ENCODE data around the gene VASH1. TPM values are rescaled to one million over a fixed set of nuclear protein-coding genes. Genes with fewer than 3 reads are reported as not detected.

The VASH1 gene
- total RNA-seq, result 10 to 100 TPM in 2 of 4 donors, 1 to 10 TPM in 2; 4.3 to 12.8 (median 9.9) TPM

- Histone ChIP-seq H3K4me1 (peaks cover 0 to 49% (median 12%) of the 10 kb centered on the region in 3 donors), H3K27ac (peak within 1 kb of the TSS in 3 of 4 donors; percentile 81 to 85 (median 84)), H3K36me3 (no peaks in the 10 kb centered on the region), H3K27me3 (no peaks in the 10 kb centered on the region), H3K4me3 (peak within 1 kb of the TSS; percentile 48 to 93), H3K9me3 (no peaks in the 10 kb centered on the region)
- peak; percentile 86 for ATAC-seq
- 0% methylated on average over 4 of the region's 96 CpGs; no CpG with 5 or more reads in 1 of the 2 donors for WGBS, 2 donors (ENCODE audit: low coverage in 1 of 2)
- TF ChIP-seq EP300 (IDR thresholded peaks at IDR 0.05) (no peak), POLR2AphosphoS5 (IDR thresholded peaks at IDR 0.05) (no peak), POLR2A (IDR thresholded peaks at IDR 0.05) (peak; percentile 36 to 38)
- TF ChIP-seq, protein P1, sequence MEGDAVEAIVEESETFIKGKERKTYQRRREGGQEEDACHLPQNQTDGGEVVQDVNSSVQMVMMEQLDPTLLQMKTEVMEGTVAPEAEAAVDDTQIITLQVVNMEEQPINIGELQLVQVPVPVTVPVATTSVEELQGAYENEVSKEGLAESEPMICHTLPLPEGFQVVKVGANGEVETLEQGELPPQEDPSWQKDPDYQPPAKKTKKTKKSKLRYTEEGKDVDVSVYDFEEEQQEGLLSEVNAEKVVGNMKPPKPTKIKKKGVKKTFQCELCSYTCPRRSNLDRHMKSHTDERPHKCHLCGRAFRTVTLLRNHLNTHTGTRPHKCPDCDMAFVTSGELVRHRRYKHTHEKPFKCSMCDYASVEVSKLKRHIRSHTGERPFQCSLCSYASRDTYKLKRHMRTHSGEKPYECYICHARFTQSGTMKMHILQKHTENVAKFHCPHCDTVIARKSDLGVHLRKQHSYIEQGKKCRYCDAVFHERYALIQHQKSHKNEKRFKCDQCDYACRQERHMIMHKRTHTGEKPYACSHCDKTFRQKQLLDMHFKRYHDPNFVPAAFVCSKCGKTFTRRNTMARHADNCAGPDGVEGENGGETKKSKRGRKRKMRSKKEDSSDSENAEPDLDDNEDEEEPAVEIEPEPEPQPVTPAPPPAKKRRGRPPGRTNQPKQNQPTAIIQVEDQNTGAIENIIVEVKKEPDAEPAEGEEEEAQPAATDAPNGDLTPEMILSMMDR (IDR thresholded peaks at IDR 0.05), result peak in 1 of 4 experiments; percentile 9
Observed at GRCh38 chr14:76761136-76761959, at the start of gene VASH1. Gene VASH1, plus strand, starts transcription at chr14:76761468. Its CDS starts 1,354 bp downstream, at chr14:76762822.

DNA sequence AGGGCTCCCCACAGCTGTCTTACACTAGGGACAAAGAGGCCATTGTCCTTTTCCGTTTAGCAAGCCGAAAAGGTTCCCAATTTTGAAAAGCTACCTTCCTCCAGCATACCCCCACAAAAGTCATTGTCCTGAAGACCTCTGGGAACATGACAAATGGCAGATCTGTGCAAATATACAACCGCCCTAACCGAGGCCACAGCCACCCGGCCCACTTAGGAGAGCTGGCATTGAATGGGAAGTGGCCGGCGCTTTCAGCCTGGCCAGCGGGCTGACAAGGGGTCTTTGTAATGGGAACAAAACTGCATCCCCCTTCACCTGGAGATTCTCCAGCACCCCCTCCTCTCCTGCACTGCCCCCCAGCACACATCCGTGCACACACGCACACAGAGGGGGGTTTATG is 48.1 kb upstream of the VASH1 start:
- WGBS, 2 donors (ENCODE audit: low coverage in 1 of 2), result 74% methylated on average over 10 of the region's 10 CpGs; no CpG with 5 or more reads in 1 of the 2 donors
- H3K27ac ChIP-seq, result no peak overlapping the region
- peaks cover 0 to 19% (median 4%) of the 10 kb centered on the region in 3 donors for H3K4me1 ChIP-seq
- TF ChIP-seq POLR2A (IDR thresholded peaks at IDR 0.05) (no peak), EP300 (IDR thresholded peaks at IDR 0.05) (no peak), POLR2AphosphoS5 (IDR thresholded peaks at IDR 0.05) (no peak)
- TF ChIP-seq, protein P1 (IDR thresholded peaks at IDR 0.05), result no peak
- no peak for ATAC-seq
- no peaks in the 10 kb centered on the region for H3K36me3 ChIP-seq
- peaks cover 13% of the 10 kb centered on the region for H3K27me3 ChIP-seq
- H3K9me3 ChIP-seq, result no peaks in the 10 kb centered on the region
- H3K4me3 ChIP-seq, result no peak overlapping the region

- Histone ChIP-seq H3K27ac (peak overlapping the region in 1 of 4 donors; percentile 61), H3K36me3 (no peaks in the 10 kb centered on the region), H3K4me1 (peaks cover 0 to 19% (median 4%) of the 10 kb centered on the region in 3 donors), H3K4me3 (no peak overlapping the region), H3K9me3 (no peaks in the 10 kb centered on the region), H3K27me3 (peaks cover 13% of the 10 kb centered on the region)
- TF ChIP-seq EP300 (IDR thresholded peaks at IDR 0.05) (no peak), POLR2A (IDR thresholded peaks at IDR 0.05) (no peak), POLR2AphosphoS5 (IDR thresholded peaks at IDR 0.05) (no peak)
- TF ChIP-seq, protein P1 (IDR thresholded peaks at IDR 0.05), result no peak
- ATAC-seq, result no peak
- WGBS, 2 donors (ENCODE audit: low coverage in 1 of 2), result 60 to 63% methylated on average over 1 of the region's 5 CpGs
Observed at GRCh38 chr14:76714470-76714869, 46.8 kb upstream of the VASH1 start.

DNA sequence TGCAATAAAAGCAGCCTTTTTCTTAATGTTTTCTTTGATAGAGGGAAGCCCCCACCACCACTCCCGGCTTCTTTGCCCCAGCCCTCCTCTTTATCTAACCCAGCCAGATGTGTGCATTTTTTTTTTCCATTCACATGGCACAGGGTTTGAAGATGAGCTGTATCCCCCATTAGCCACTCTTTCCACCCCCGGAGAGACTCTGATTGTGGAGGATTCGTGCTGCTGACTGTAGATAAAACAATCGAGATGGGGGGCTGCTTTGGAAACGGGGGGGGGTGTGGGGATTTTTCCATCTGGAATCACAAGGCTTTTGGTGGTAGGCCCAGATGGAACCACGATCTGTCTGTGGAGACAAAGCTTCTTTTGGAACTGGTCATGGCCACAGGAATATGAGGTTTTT is 46.2 kb upstream of the VASH1 start:
- peaks cover 13% of the 10 kb centered on the region for H3K27me3 ChIP-seq
- TF ChIP-seq POLR2A (IDR thresholded peaks at IDR 0.05) (no peak), EP300 (IDR thresholded peaks at IDR 0.05) (no peak), POLR2AphosphoS5 (IDR thresholded peaks at IDR 0.05) (no peak)
- TF ChIP-seq, protein P1 (IDR thresholded peaks at IDR 0.05), result no peak
- WGBS, 2 donors (ENCODE audit: low coverage in 1 of 2), result 40 to 65% methylated on average over 2 of the region's 6 CpGs
- H3K4me3 ChIP-seq, result no peak overlapping the region
- H3K36me3 ChIP-seq, result no peaks in the 10 kb centered on the region
- no peaks in the 10 kb centered on the region for H3K9me3 ChIP-seq
- H3K4me1 ChIP-seq, result peaks cover 0 to 25% (median 6%) of the 10 kb centered on the region in 3 donors
- no peak for ATAC-seq
- peak overlapping the region in 3 of 4 donors; percentile 57 to 61 (median 60) for H3K27ac ChIP-seq

Data from gastroesophageal sphincter (tissue), 4 donors.